Muscle layer of duodenum (tissue), 2 donors: ENCODE measurements around the gene DBNL.

Experiments
- H3K27ac ChIP-seq: one replicate; pipeline ENCODE4 v1.7.0; 2013; ENCODE audit warnings: mild to moderate bottlenecking, low read length
- H3K27me3 ChIP-seq: one replicate; pipeline ENCODE4 v1.7.0; 2013; ENCODE audit warnings: low read depth, mild to moderate bottlenecking, control low read depth, low read length
- H3K36me3 ChIP-seq, 2 donors: one replicate each; pipeline ENCODE4 v1.7.0; 2013; ENCODE audit warnings: low read length in 2 of 2, control low read depth in 1 of 2, mild to moderate bottlenecking in 1 of 2; ENCODE audit not compliant: insufficient read depth in 2 of 2, control insufficient read depth in 1 of 2
- H3K4me1 ChIP-seq, 2 donors: one replicate each; pipeline ENCODE4 v1.7.0; 2013; ENCODE audit warnings: low read length in 2 of 2, mild to moderate bottlenecking in 2 of 2, control low read depth in 1 of 2, moderate library complexity in 1 of 2; ENCODE audit not compliant: insufficient read depth in 2 of 2, control insufficient read depth in 1 of 2
- H3K4me3 ChIP-seq, 2 donors: one replicate each; pipeline ENCODE4 v1.7.0; 2013; ENCODE audit warnings: low read length in 2 of 2, low read depth in 1 of 2, mild to moderate bottlenecking in 1 of 2
- H3K9me3 ChIP-seq, 2 donors: one replicate each; pipeline ENCODE4 v1.7.0; 2013; ENCODE audit warnings: low read length in 2 of 2, control low read depth in 1 of 2, mild to moderate bottlenecking in 1 of 2; ENCODE audit not compliant: control insufficient read depth in 1 of 2
- donor health status: healthy.

DBNL gene

GRCh38 chr7:44058759-44059218, 14.3 kb downstream of the DBNL start:
- Histone ChIP-seq H3K4me3 (no peak overlapping the region), H3K27me3 (no peaks in the 10 kb centered on the region), H3K27ac (no peak overlapping the region), H3K9me3 (no peaks in the 10 kb centered on the region), H3K4me1 (no peaks in the 10 kb centered on the region), H3K36me3 (peaks cover 61 to 75% of the 10 kb centered on the region in 2 donors)

GRCh38 chr7:44059219-44060090, 15.0 kb downstream of the DBNL start:
- no peaks in the 10 kb centered on the region for H3K27me3 ChIP-seq
- H3K9me3 ChIP-seq: no peaks in the 10 kb centered on the region
- no peaks in the 10 kb centered on the region for H3K4me1 ChIP-seq
- H3K4me3 ChIP-seq: no peak overlapping the region
- peaks cover 61 to 72% of the 10 kb centered on the region in 2 donors for H3K36me3 ChIP-seq
- no peak overlapping the region for H3K27ac ChIP-seq

- Histone ChIP-seq H3K27ac (no peak overlapping the region), H3K4me1 (peaks cover 0 to 6% of the 10 kb centered on the region in 2 donors), H3K27me3 (no peaks in the 10 kb centered on the region), H3K36me3 (peaks cover 61 to 64% of the 10 kb centered on the region in 2 donors), H3K9me3 (no peaks in the 10 kb centered on the region), H3K4me3 (no peak overlapping the region)
These were observed 15.8 kb downstream of the DBNL start for GRCh38 chr7:44060091-44060947.

- H3K36me3 ChIP-seq: peaks cover 58 to 63% of the 10 kb centered on the region in 2 donors
- no peak overlapping the region for H3K27ac ChIP-seq
- H3K4me1 ChIP-seq: peaks cover 0 to 14% of the 10 kb centered on the region in 2 donors
- no peaks in the 10 kb centered on the region for H3K9me3 ChIP-seq
- H3K4me3 ChIP-seq: no peak overlapping the region
- H3K27me3 ChIP-seq: no peaks in the 10 kb centered on the region
These were observed 16.6 kb downstream of the DBNL start for GRCh38 chr7:44060948-44061644.

- Histone ChIP-seq H3K4me1 (peaks cover 0 to 15% of the 10 kb centered on the region in 2 donors), H3K9me3 (no peaks in the 10 kb centered on the region), H3K27ac (no peak overlapping the region), H3K4me3 (no peak overlapping the region), H3K27me3 (no peaks in the 10 kb centered on the region), H3K36me3 (peaks cover 52 to 58% of the 10 kb centered on the region in 2 donors)
These were observed 17.2 kb downstream of the DBNL start for GRCh38 chr7:44061645-44062179.

GRCh38 chr7:44062180-44062902, 17.8 kb downstream of the DBNL start:
- peaks cover 0 to 15% of the 10 kb centered on the region in 2 donors for H3K4me1 ChIP-seq
- no peaks in the 10 kb centered on the region for H3K27me3 ChIP-seq
- H3K36me3 ChIP-seq: peaks cover 46 to 52% of the 10 kb centered on the region in 2 donors
- H3K27ac ChIP-seq: no peak overlapping the region
- no peak overlapping the region for H3K4me3 ChIP-seq
- no peaks in the 10 kb centered on the region for H3K9me3 ChIP-seq

- peaks cover 40 to 46% of the 10 kb centered on the region in 2 donors for H3K36me3 ChIP-seq
- H3K27me3 ChIP-seq: no peaks in the 10 kb centered on the region
- H3K4me3 ChIP-seq: no peak overlapping the region
- no peaks in the 10 kb centered on the region for H3K9me3 ChIP-seq
- H3K27ac ChIP-seq: no peak overlapping the region
- H3K4me1 ChIP-seq: peaks cover 0 to 15% of the 10 kb centered on the region in 2 donors
These were observed 18.4 kb downstream of the DBNL start for GRCh38 chr7:44062903-44063295.

- H3K36me3 ChIP-seq: peaks cover 35 to 40% of the 10 kb centered on the region in 2 donors
- no peak overlapping the region for H3K27ac ChIP-seq
- H3K27me3 ChIP-seq: no peaks in the 10 kb centered on the region
- no peaks in the 10 kb centered on the region for H3K9me3 ChIP-seq
- H3K4me3 ChIP-seq: no peak overlapping the region
- H3K4me1 ChIP-seq: peaks cover 0 to 15% of the 10 kb centered on the region in 2 donors
These were observed 19.0 kb downstream of the DBNL start for GRCh38 chr7:44063547-44063893.

- Histone ChIP-seq H3K9me3 (no peaks in the 10 kb centered on the region), H3K36me3 (peaks cover 29 to 35% of the 10 kb centered on the region in 2 donors), H3K4me3 (no peak overlapping the region), H3K4me1 (peaks cover 0 to 15% of the 10 kb centered on the region in 2 donors), H3K27me3 (no peaks in the 10 kb centered on the region), H3K27ac (no peak overlapping the region)
These were observed 19.6 kb downstream of the DBNL start for GRCh38 chr7:44063894-44064651.
